WTC11 (cell line): ENCODE measurements around the gene TSC1. TPM values are rescaled to one million over a fixed set of nuclear protein-coding genes. Genes with fewer than 3 reads are reported as not detected.

ENCODE experiments used
- ATAC-seq: fragments of 200-7000 bp; cut with Tn5 transposase; 2 replicates; pipeline ENCODE4 v1.10.0; 2021; ENCODE audit warnings: mild to moderate bottlenecking, moderate library complexity
- CTCF ChIA-PET: fragments of 300-600 bp; sonication (Branson Sonifier 250); formaldehyde crosslinking; loops from one replicate; lab custom pipeline; 2021; ENCODE audit warnings: antibody characterized with exemption; lab: Charles Lee
- POLR2A ChIA-PET: fragments of 350-600 bp; sonication (Branson Sonifier 250); formaldehyde crosslinking; loops from one replicate; lab custom pipeline; 2021; ENCODE audit warnings: antibody characterized with exemption; lab: Charles Lee
- DNase-seq: peaks from one replicate; pipeline ENCODE4 v3.0.0; 2021; ENCODE audit warnings: low spot score
- H3K27ac Mint-ChIP-seq: 2 replicates; pipeline ENCODE4 v1.8.0; 2021; ENCODE audit warnings: mixed read lengths
- H3K27me3 Mint-ChIP-seq: 2 replicates; pipeline ENCODE4 v1.8.0; 2021; ENCODE audit warnings: low read depth, mild to moderate bottlenecking, moderate library complexity, mixed read lengths
- H3K36me3 Mint-ChIP-seq: 2 replicates; pipeline ENCODE4 v1.8.0; 2021; ENCODE audit warnings: mixed read lengths
- H3K4me1 Mint-ChIP-seq: 2 replicates; pipeline ENCODE4 v1.8.0; 2022; ENCODE audit warnings: mixed read lengths
- H3K4me3 Mint-ChIP-seq: 2 replicates; pipeline ENCODE4 v1.8.0; 2021; ENCODE audit warnings: mild to moderate bottlenecking, moderate library complexity, mixed read lengths
- H3K9me3 Mint-ChIP-seq: 2 replicates; pipeline ENCODE4 v1.8.0; 2021; ENCODE audit warnings: mixed read lengths
- ATF6 ChIP-seq: sonication (generic); formaldehyde crosslinking; IDR thresholded peaks from 2 replicates; pipeline ENCODE4 v1.8.1; 2023; ENCODE audit warnings: mild to moderate bottlenecking, missing genetic modification reagents
- FOXP1 ChIP-seq: sonication (generic); formaldehyde crosslinking; IDR thresholded peaks from 2 replicates; pipeline ENCODE4 v1.8.0; 2022; ENCODE audit warnings: missing genetic modification reagents, mild to moderate bottlenecking, moderate library complexity, borderline replicate concordance
- GTF2I ChIP-seq: fragments of 250-450 bp; sonication (Bioruptor Pico); conservative IDR thresholded peaks from 2 replicates; pipeline ENCODE4 v1.4.0; 2021; ENCODE audit warnings: mild to moderate bottlenecking
- IRF2 ChIP-seq: sonication (generic); formaldehyde crosslinking; IDR thresholded peaks from 2 replicates; pipeline ENCODE4 v1.8.0; 2022; ENCODE audit warnings: low read depth, missing genetic modification reagents, borderline replicate concordance
- NR2C2 ChIP-seq: sonication (generic); formaldehyde crosslinking; IDR thresholded peaks from 2 replicates; pipeline ENCODE4 v1.8.0; 2022; ENCODE audit warnings: mild to moderate bottlenecking, missing genetic modification reagents
- NR3C1 ChIP-seq: sonication (generic); formaldehyde crosslinking; conservative IDR thresholded peaks from 2 replicates; pipeline ENCODE4 v1.8.1; 2023; ENCODE audit warnings: low read depth, mild to moderate bottlenecking, missing genetic modification reagents
- OVOL2 ChIP-seq: fragments of 250-450 bp; sonication (Bioruptor Pico); IDR thresholded peaks from 2 replicates; pipeline ENCODE4 v1.9.0; 2021; ENCODE audit warnings: mild to moderate bottlenecking, borderline replicate concordance
- PRDM15 ChIP-seq: sonication (generic); formaldehyde crosslinking; IDR thresholded peaks from 2 replicates; pipeline ENCODE4 v1.8.0; 2022; ENCODE audit warnings: missing genetic modification reagents
- TCF7 ChIP-seq: sonication (generic); formaldehyde crosslinking; IDR thresholded peaks from 2 replicates; pipeline ENCODE4 v1.8.0; 2022; ENCODE audit warnings: mild to moderate bottlenecking, low read depth, missing genetic modification reagents, moderate library complexity
- ZNF532 ChIP-seq: fragments of 250-450 bp; sonication (Bioruptor Pico); IDR thresholded peaks from 2 replicates; pipeline ENCODE4 v1.9.0; 2021; ENCODE audit warnings: mild to moderate bottlenecking, borderline replicate concordance
- total RNA-seq: library from RNA; stranded (reverse); gene quantifications from 3 replicates; pipeline ENCODE4 v1.2.3, GENCODE V29; 2021
- TF ChIP-seq, protein P1 (sequence below): sonication (generic); formaldehyde crosslinking; conservative IDR thresholded peaks from 2 replicates; pipeline ENCODE4 v1.8.1; 2023; ENCODE audit warnings: mild to moderate bottlenecking, low read depth, missing genetic modification reagents, moderate library complexity

TSC1 gene
- total RNA-seq, 1 experiment from 2014 or later: 52.9 TPM

DNA sequence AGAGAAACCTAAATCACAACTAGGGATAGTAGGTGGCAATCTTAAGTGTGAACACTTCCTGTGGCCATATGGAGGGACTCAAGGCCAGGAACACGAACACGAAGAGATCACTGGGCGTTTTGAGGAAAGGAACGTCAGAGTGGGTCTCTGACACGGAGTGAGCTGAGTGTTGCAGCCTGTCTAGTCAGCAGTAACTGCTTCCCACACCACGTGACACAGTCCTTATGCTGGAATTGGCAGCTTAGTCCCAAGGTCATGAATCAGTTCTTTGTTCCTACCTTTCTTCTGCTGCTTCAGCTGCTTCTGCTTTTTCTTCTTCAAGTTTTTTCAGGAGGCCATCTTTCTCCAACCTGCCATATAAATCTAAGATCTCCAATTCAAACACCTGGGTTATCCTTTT is 47.5 kb downstream of the TSC1 start (continued):
- TF ChIP-seq, protein P1, sequence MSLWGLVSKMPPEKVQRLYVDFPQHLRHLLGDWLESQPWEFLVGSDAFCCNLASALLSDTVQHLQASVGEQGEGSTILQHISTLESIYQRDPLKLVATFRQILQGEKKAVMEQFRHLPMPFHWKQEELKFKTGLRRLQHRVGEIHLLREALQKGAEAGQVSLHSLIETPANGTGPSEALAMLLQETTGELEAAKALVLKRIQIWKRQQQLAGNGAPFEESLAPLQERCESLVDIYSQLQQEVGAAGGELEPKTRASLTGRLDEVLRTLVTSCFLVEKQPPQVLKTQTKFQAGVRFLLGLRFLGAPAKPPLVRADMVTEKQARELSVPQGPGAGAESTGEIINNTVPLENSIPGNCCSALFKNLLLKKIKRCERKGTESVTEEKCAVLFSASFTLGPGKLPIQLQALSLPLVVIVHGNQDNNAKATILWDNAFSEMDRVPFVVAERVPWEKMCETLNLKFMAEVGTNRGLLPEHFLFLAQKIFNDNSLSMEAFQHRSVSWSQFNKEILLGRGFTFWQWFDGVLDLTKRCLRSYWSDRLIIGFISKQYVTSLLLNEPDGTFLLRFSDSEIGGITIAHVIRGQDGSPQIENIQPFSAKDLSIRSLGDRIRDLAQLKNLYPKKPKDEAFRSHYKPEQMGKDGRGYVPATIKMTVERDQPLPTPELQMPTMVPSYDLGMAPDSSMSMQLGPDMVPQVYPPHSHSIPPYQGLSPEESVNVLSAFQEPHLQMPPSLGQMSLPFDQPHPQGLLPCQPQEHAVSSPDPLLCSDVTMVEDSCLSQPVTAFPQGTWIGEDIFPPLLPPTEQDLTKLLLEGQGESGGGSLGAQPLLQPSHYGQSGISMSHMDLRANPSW (CRISPR knock-in tag): no peak
- TF ChIP-seq, all 79 proteins: peak for 0

GRCh38 chr9:132896264-132896663 is 48.2 kb downstream of the TSC1 start:
- ChIA-PET POLR2A (no interaction called here), CTCF (interaction anchor here (2.1 kb wide), 1 partner anchor 48 kb away, joined by 5 read pairs; no protein-coding TSS in a partner anchor)
- Mint-ChIP-seq H3K9me3 (no peaks in the 10 kb centered on the region), H3K4me1 (no peaks in the 10 kb centered on the region; the same call in 1 of the 2 replicates), H3K27ac (no peak overlapping the region), H3K4me3 (no peak overlapping the region), H3K36me3 (peaks cover 48% of the 10 kb centered on the region), H3K27me3 (no peaks in the 10 kb centered on the region)
- TF ChIP-seq ZNF532 (CRISPR knock-in tag): no peak
- no peak for TF ChIP-seq OVOL2 (CRISPR knock-in tag)
- no peak for TF ChIP-seq NR2C2
- ATAC-seq (no peak), DNase-seq (no peak)

- Mint-ChIP-seq H3K36me3 (peaks cover 38% of the 10 kb centered on the region), H3K4me1 (no peaks in the 10 kb centered on the region; the same call in 1 of the 2 replicates), H3K27me3 (no peaks in the 10 kb centered on the region), H3K9me3 (no peaks in the 10 kb centered on the region), H3K27ac (no peak overlapping the region), H3K4me3 (no peak overlapping the region)
- TF ChIP-seq IRF2 (CRISPR knock-in tag): no peak
- TF ChIP-seq FOXP1 (CRISPR knock-in tag): no peak
- no peak for TF ChIP-seq GTF2I (CRISPR knock-in tag)
- TF ChIP-seq NR3C1 (CRISPR knock-in tag): no peak
- no peak for TF ChIP-seq PRDM15 (CRISPR knock-in tag)
- TF ChIP-seq ATF6 (CRISPR knock-in tag): no peak
- TF ChIP-seq TCF7 (CRISPR knock-in tag): no peak
- DNase-seq: no peak
- no peak for ATAC-seq
- POLR2A ChIA-PET: no interaction called here
- CTCF ChIA-PET: interaction anchor here (2.1 kb wide), 1 partner anchor 46 kb away, joined by 5 read pairs; no protein-coding TSS in a partner anchor
Measured at GRCh38 chr9:132894862-132895835, 49.3 kb downstream of the TSC1 start.
